ENCODE data around the gene RARB.

DNA sequence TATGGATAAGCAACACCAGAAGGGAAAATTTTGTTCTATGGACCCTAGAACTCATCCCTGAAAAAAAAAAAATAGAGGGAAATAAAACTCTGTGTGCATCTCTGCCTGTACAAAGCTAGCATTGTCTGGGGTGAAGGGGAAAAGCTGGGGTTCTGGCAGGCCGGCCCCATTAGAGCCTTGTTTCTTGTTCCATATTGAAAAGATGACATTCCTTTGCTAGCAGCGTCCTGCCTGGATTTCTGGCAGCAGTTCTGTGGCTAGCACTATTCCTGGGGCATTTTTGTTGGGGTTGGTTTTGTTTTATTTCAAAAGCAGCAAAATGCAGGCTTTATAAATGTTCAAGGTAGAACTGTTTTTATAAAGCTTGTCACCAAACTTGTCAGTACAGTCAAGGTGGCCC, 45.2 kb downstream of the RARB start:
- TF ChIP-seq, protein P1, sequence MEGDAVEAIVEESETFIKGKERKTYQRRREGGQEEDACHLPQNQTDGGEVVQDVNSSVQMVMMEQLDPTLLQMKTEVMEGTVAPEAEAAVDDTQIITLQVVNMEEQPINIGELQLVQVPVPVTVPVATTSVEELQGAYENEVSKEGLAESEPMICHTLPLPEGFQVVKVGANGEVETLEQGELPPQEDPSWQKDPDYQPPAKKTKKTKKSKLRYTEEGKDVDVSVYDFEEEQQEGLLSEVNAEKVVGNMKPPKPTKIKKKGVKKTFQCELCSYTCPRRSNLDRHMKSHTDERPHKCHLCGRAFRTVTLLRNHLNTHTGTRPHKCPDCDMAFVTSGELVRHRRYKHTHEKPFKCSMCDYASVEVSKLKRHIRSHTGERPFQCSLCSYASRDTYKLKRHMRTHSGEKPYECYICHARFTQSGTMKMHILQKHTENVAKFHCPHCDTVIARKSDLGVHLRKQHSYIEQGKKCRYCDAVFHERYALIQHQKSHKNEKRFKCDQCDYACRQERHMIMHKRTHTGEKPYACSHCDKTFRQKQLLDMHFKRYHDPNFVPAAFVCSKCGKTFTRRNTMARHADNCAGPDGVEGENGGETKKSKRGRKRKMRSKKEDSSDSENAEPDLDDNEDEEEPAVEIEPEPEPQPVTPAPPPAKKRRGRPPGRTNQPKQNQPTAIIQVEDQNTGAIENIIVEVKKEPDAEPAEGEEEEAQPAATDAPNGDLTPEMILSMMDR (IDR thresholded peaks at IDR 0.05) = no peak
- TF ChIP-seq POLR2A (IDR thresholded peaks at IDR 0.05) = no peak
